Inflammatory macrophage (primary cell): Measurements from ENCODE around the gene RASSF4.

ENCODE experiments used
- DNase-seq, 2 donors: peaks; one replicate each; pipeline ENCODE4 v3.0.0-alpha.2; 2020 to 2022

The RASSF4 gene

GRCh38 chr10:44990965-44991364 lies 31.4 kb downstream of the RASSF4 start:
- no peak for DNase-seq

GRCh38 chr10:44991571-44991970 lies 32.0 kb downstream of the RASSF4 start:
- no peak for DNase-seq

GRCh38 chr10:44992070-44992731 lies 32.6 kb downstream of the RASSF4 start:
- DNase-seq = no peak

GRCh38 chr10:44992732-44993225 lies 33.2 kb downstream of the RASSF4 start:
- DNase-seq = no peak

- no peak for DNase-seq
Measured at GRCh38 chr10:44993226-44993921, 33.8 kb downstream of the RASSF4 start.

GRCh38 chr10:44993922-44994751 lies 34.5 kb downstream of the RASSF4 start:
- DNase-seq = no peak

- no peak for DNase-seq
Measured at GRCh38 chr10:44994752-44995530, 35.3 kb downstream of the RASSF4 start.

GRCh38 chr10:44995581-44995913 lies 35.9 kb downstream of the RASSF4 start:
- no peak for DNase-seq

GRCh38 chr10:44995914-44996669 lies 36.5 kb downstream of the RASSF4 start:
- DNase-seq = no peak

- no peak for DNase-seq
Measured at GRCh38 chr10:44997105-44997748, 37.6 kb downstream of the RASSF4 start.

GRCh38 chr10:44998146-44998631 lies 38.6 kb downstream of the RASSF4 start:
- DNase-seq = no peak

- DNase-seq = peak; percentile 52 to 65
Measured at GRCh38 chr10:45000138-45000751, 40.6 kb downstream of the RASSF4 start.

- peak; percentile 69 to 90 for DNase-seq
Measured at GRCh38 chr10:45000752-45001380, 41.3 kb downstream of the RASSF4 start, which contains the start of gene ZNF22. ZNF22 (plus strand) TSS chr10:45000923; CDS start chr10:45003369, 2,446 bp downstream.

- peak; percentile 45 to 47 for DNase-seq
Measured at GRCh38 chr10:45001381-45002148, 42.0 kb downstream of the RASSF4 start.

- no peak for DNase-seq
Measured at GRCh38 chr10:45003432-45004000, 43.9 kb downstream of the RASSF4 start.

- DNase-seq = no peak
Measured at GRCh38 chr10:45004661-45005060, 45.1 kb downstream of the RASSF4 start.

- no peak for DNase-seq
Measured at GRCh38 chr10:45005284-45005683, 45.7 kb downstream of the RASSF4 start.

GRCh38 chr10:45006276-45007030 lies 46.9 kb downstream of the RASSF4 start:
- peak; percentile 59 to 64 for DNase-seq
